NT2/D1 (cell line): ENCODE results near the gene SMARCB1.

ENCODE experiments used
- DNase-seq: peaks from one replicate; pipeline ENCODE4 v3.0.0-alpha.2; 2011; ENCODE audit warnings: low read depth, low spot score
- H3K27me3 ChIP-seq: 2 replicates; pipeline ENCODE4 v1.6.0; 2011; ENCODE audit warnings: mild to moderate bottlenecking; ENCODE audit not compliant: insufficient read length, insufficient read depth
- H3K36me3 ChIP-seq: 2 replicates; pipeline ENCODE4 v1.6.1; 2011; ENCODE audit warnings: mild to moderate bottlenecking, low read length, mixed read lengths; ENCODE audit not compliant: insufficient read depth, insufficient read length
- H3K4me1 ChIP-seq: 2 replicates; pipeline ENCODE4 v1.5.1; 2011; ENCODE audit not compliant: insufficient read depth, insufficient read length
- H3K4me3 ChIP-seq: 2 replicates; pipeline ENCODE4 v1.5.1; 2011; ENCODE audit warnings: low read depth; ENCODE audit not compliant: insufficient read length
- H3K9ac ChIP-seq: 2 replicates; pipeline ENCODE4 v1.6.0; 2011; ENCODE audit warnings: low read depth; ENCODE audit not compliant: insufficient read length
- H3K9me3 ChIP-seq: 2 replicates; pipeline ENCODE4 v1.5.1; 2011; ENCODE audit warnings: mild to moderate bottlenecking, low read length; ENCODE audit not compliant: insufficient read depth
- SUZ12 ChIP-seq: IDR thresholded peaks from 2 replicates; pipeline ENCODE4 v1.6.1; 2011; ENCODE audit not compliant: insufficient read length, insufficient read depth; ENCODE audit errors: extremely low read depth
- YY1 ChIP-seq: IDR thresholded peaks from 2 replicates; pipeline ENCODE4 v1.6.1; 2011; ENCODE audit not compliant: insufficient read length, insufficient read depth
- ZNF274 ChIP-seq: IDR thresholded peaks from 2 replicates; pipeline ENCODE4 v1.6.1; 2011; ENCODE audit warnings: mild to moderate bottlenecking, low read depth, low read length

SMARCB1 gene

DNA sequence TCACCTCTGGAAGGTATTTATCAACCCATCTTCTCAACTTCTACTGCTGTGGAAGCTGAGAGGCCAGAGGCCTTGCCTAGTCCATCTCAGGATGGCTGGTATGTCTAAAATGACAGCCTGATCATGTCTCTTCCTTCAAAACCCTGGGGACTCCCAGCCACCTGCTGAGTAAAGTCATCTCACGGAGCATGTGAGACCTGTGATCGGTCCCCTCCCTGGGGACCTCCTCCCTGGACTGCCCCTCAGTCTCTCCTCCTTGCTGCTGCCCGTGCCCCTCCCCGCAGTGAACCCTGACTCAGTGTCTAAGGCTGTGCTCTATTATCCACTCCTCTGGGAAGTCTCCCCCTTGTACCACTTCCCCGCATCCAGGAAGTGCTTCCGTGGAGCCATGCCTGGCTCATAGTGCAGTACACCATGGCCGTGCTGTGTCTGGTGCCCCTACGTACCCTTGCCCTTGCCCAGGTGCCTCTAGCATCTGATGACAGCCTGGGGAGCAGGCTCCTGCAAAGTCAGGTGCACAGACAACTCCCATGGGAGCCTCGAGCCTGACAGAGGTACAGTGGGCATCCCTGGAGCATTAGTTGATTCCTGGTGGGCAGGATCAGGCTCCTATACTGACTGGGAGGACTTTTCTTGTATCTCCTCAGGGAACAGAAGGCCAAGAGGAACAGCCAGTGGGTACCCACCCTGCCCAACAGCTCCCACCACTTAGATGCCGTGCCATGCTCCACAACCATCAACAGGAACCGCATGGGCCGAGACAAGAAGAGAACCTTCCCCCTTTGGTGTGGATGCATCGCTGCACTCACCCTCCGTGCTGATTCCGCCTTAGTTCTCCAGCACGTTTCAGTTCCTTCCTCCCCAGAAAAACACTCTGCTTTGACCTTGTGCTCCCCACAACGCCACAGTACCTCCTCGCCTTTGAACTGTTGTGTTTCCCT, 13.8 kb downstream of the SMARCB1 start:
- Histone ChIP-seq H3K27me3 (no peaks in the 10 kb centered on the region), H3K36me3 (peaks cover 73% of the 10 kb centered on the region), H3K9ac (no peak overlapping the region), H3K4me1 (peaks cover 7% of the 10 kb centered on the region), H3K4me3 (no peak overlapping the region), H3K9me3 (no peaks in the 10 kb centered on the region)
- DNase-seq, result no peak
- no peak for TF ChIP-seq YY1
- no peak for TF ChIP-seq ZNF274
- no peak for TF ChIP-seq SUZ12

DNA sequence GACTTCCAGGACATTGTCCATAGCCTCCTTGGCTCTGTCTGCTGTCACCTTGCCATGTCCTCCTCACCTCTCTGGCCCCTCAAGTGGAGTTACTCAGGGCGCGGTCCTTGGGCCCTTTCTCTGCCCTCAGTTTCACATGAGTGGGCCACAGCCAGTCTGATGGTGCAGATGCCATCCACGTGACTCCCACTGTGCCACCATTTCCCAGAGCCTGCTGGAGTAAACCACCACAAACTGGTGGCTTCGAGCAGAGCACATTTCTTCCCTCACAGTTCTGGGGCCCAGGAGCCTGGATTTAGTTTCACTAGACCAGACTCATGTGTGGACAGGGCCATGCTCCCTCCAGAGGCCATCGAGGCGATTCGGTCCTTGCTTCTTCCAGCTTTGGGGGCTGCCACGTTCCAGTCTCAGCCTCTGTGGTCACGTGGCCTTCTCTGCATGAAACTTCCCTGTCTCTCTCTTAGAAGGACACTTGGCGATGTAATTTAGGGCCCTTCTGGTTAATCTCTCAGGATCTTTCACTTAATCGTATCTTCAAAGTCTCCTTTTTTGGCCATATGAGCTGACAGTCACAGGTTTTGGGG, 14.6 kb downstream of the SMARCB1 start:
- no peaks in the 10 kb centered on the region for H3K9me3 ChIP-seq
- peaks cover 77% of the 10 kb centered on the region for H3K36me3 ChIP-seq
- H3K4me1 ChIP-seq, result peaks cover 7% of the 10 kb centered on the region
- no peak for DNase-seq
- H3K9ac ChIP-seq, result no peak overlapping the region
- H3K27me3 ChIP-seq, result no peaks in the 10 kb centered on the region
- TF ChIP-seq YY1 (no peak), SUZ12 (no peak), ZNF274 (no peak)
- H3K4me3 ChIP-seq, result no peak overlapping the region

DNA sequence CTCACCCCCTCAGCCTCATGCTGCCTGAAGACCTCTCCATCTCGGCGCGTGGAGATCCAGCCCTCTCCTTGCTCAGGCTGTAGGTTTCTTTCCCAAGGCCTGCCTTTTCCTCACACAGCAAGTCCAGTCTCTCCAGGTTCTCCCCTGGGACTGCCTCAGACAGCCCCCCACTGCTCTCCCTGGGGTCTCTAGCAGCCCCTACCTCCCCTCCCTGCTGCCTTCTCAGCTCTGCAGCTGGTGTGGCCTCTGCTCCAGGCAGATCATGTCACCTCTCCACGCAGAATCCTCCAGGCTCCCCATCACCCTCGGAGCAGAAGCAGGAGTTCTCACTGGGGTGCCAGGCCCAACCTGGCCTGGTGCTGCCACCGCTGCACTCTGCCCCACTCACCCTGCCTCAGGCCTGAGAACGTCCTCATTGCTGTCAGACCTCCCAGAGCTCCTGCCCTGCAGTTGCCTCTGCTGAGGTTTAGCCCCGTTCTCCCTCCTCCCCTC, 15.2 kb downstream of the SMARCB1 start:
- DNase-seq, result no peak
- no peaks in the 10 kb centered on the region for H3K9me3 ChIP-seq
- TF ChIP-seq ZNF274 (no peak), SUZ12 (no peak), YY1 (no peak)
- H3K36me3 ChIP-seq, result peaks cover 78% of the 10 kb centered on the region
- H3K27me3 ChIP-seq, result no peaks in the 10 kb centered on the region
- no peak overlapping the region for H3K9ac ChIP-seq
- no peak overlapping the region for H3K4me3 ChIP-seq
- H3K4me1 ChIP-seq, result peaks cover 7% of the 10 kb centered on the region

DNA sequence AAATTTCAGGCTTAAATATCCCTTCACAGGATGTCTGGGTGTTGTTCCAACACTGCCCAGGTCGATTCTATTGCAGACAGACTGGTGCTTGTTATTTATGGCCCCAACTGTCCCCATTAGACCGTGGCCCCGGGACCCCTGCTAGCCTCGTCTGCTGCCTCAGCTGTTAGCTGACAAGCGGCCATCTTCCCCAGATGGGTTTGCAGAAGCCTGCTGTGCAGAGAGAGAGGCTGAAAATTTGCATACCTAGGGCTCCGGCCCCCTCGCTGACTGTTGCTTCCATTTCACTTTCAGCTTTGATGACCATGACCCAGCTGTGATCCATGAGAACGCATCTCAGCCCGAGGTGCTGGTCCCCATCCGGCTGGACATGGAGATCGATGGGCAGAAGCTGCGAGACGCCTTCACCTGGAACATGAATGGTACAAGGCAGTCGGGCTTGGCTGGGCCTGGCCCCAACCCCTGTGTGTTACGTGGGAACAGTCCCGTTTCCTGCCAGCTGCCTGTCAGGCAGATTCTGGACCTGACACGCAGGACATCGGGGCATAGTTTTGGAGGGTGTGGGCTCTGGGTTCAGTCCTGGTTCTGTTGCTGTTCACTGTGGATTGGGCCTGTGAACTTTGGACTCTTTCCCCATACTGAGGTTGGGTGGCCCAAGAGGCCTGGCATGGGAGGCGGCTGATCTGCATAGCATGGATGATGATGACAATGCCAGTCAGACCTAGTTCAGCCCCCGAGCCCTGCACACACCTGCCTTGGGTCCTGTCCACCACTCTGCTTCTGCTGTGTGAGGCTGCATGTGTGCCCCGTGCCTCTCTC, 16.4 kb downstream of the SMARCB1 start:
- Histone ChIP-seq H3K27me3 (no peaks in the 10 kb centered on the region), H3K9ac (no peak overlapping the region), H3K4me3 (no peak overlapping the region), H3K9me3 (no peaks in the 10 kb centered on the region), H3K4me1 (peaks cover 7% of the 10 kb centered on the region), H3K36me3 (peaks cover 76% of the 10 kb centered on the region)
- TF ChIP-seq ZNF274 (no peak), YY1 (no peak), SUZ12 (no peak)
- no peak for DNase-seq

DNA sequence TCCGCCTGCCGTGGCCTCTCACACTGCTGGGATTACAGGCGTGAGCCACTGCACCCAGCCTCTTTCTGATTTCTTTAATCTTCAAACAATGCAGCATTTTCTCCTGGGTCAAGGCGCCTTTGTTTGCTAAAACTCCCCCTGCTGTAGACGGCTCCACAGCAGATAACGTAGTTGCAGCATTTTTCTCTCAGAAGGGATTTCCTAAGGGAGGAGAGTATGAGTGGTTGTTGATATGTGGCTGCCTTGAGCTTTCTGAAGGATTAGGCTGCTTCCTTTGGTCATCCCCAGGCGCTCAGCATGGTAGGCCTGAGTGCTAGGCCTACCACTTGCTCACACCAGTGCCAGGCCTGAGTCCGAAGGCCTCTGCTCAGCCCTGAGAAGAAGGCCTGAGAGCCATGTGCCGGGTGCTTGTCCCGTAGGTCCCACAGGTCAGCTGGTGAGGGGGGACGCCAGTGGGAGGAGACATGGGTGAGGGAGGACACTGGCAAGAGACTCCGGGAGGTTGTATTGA, 18.1 kb downstream of the SMARCB1 start:
- Histone ChIP-seq H3K9me3 (no peaks in the 10 kb centered on the region), H3K27me3 (no peaks in the 10 kb centered on the region), H3K4me1 (peaks cover 7% of the 10 kb centered on the region), H3K36me3 (peaks cover 66% of the 10 kb centered on the region), H3K9ac (no peak overlapping the region), H3K4me3 (no peak overlapping the region)
- no peak for DNase-seq
- no peak for TF ChIP-seq YY1
- TF ChIP-seq ZNF274, result no peak
- no peak for TF ChIP-seq SUZ12

DNA sequence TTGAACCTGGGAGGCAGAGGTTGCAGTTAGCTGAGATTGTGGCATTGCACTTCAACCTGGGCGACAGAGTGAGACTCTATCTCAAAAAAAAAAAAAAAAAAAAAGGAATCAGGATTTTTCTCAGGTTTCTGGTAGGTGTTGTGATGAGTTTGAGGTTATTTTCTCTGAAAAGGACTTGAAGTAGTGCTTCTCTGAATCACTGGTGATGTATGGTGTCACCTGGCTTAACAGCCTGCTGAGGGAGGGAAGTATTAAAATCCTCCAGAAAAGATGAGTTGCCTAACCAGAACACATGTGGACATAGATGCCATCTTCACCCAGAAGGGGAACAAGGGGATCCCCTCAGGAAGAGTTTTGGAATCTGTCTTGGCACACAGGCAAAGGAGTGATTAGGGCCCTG, 20.1 kb downstream of the SMARCB1 start:
- H3K36me3 ChIP-seq, result peaks cover 56% of the 10 kb centered on the region
- TF ChIP-seq SUZ12 (no peak), YY1 (no peak), ZNF274 (no peak)
- peaks cover 7% of the 10 kb centered on the region for H3K4me1 ChIP-seq
- DNase-seq, result no peak
- no peaks in the 10 kb centered on the region for H3K9me3 ChIP-seq
- no peak overlapping the region for H3K9ac ChIP-seq
- no peaks in the 10 kb centered on the region for H3K27me3 ChIP-seq
- H3K4me3 ChIP-seq, result no peak overlapping the region
